Neural progenitor cell (in vitro differentiated cells): ENCODE measurements around the gene DRC1. TPM values are rescaled to one million over a fixed set of nuclear protein-coding genes. Genes with fewer than 3 reads are reported as not detected.

Experiments
- DNase-seq: peaks from one replicate; pipeline ENCODE4 v3.0.0-alpha.2; 2016; ENCODE audit warnings: low spot score
- H2AFZ ChIP-seq: fragments of 200-600 bp; sonication (generic); replicated peaks from 2 replicates; pipeline ENCODE4 v1.6.1; 2016; ENCODE audit warnings: antibody characterized with exemption
- H3F3A ChIP-seq: fragments of 200-600 bp; sonication (generic); 2 replicates; pipeline ENCODE4 v1.6.1; 2016; ENCODE audit warnings: antibody characterized with exemption, low read depth
- H3K27ac ChIP-seq: fragments of 200-600 bp; sonication (generic); 2 replicates; pipeline ENCODE4 v1.5.1; 2016; ENCODE audit warnings: mild to moderate bottlenecking
- H3K27me3 ChIP-seq: fragments of 200-600 bp; sonication (generic); 2 replicates; pipeline ENCODE4 v1.6.1; 2016; ENCODE audit warnings: mild to moderate bottlenecking, moderate library complexity
- H3K36me3 ChIP-seq: fragments of 200-600 bp; sonication (generic); 2 replicates; pipeline ENCODE4 v1.5.1; 2016
- H3K4me1 ChIP-seq: fragments of 200-600 bp; sonication (generic); 2 replicates; pipeline ENCODE4 v1.6.1; 2016; ENCODE audit warnings: mixed run types
- H3K4me2 ChIP-seq: fragments of 200-600 bp; sonication (generic); 2 replicates; pipeline ENCODE4 v1.6.1; 2016
- H3K4me3 ChIP-seq: fragments of 200-600 bp; sonication (generic); 2 replicates; pipeline ENCODE4 v1.5.1; 2016
- H3K79me2 ChIP-seq: fragments of 200-600 bp; sonication (generic); 2 replicates; pipeline ENCODE4 v1.6.1; 2016; ENCODE audit warnings: low read depth
- H3K9ac ChIP-seq: fragments of 200-600 bp; sonication (generic); 2 replicates; pipeline ENCODE4 v1.6.1; 2016
- H3K9me3 ChIP-seq: fragments of 200-600 bp; sonication (generic); 2 replicates; pipeline ENCODE4 v1.5.1; 2016; ENCODE audit warnings: low read depth
- H4K20me1 ChIP-seq: fragments of 200-600 bp; sonication (generic); 2 replicates; pipeline ENCODE4 v1.6.1; 2016; ENCODE audit warnings: low read depth
- H3K27ac Mint-ChIP-seq: 3 replicates; pipeline ENCODE4 v1.8.0; 2021; ENCODE audit warnings: mixed read lengths
- H3K27me3 Mint-ChIP-seq: 2 replicates; pipeline ENCODE4 v1.8.0; 2022; ENCODE audit warnings: low read depth, mild to moderate bottlenecking, inconsistent platforms, moderate library complexity, mixed read lengths; ENCODE audit not compliant: insufficient read depth
- H3K36me3 Mint-ChIP-seq: 3 replicates; pipeline ENCODE4 v1.8.0; 2021; ENCODE audit warnings: mixed read lengths
- H3K4me1 Mint-ChIP-seq: 3 replicates; pipeline ENCODE4 v1.8.0; 2021; ENCODE audit warnings: mixed read lengths
- H3K4me3 Mint-ChIP-seq: 3 replicates; pipeline ENCODE4 v1.8.0; 2021; ENCODE audit warnings: mild to moderate bottlenecking, moderate library complexity, mixed read lengths
- H3K9me3 Mint-ChIP-seq: 3 replicates; pipeline ENCODE4 v1.8.0; 2020; ENCODE audit warnings: mixed read lengths
- EZH2 ChIP-seq: fragments of 200-600 bp; sonication (generic); IDR thresholded peaks from 2 replicates; pipeline ENCODE4 v1.6.1; 2017; ENCODE audit warnings: antibody characterized with exemption, mild to moderate bottlenecking, moderate library complexity
- EZH2phosphoT487 ChIP-seq: fragments of 200-600 bp; sonication (generic); IDR thresholded peaks from 2 replicates; pipeline ENCODE4 v1.6.1; 2017; ENCODE audit warnings: antibody characterized with exemption
- total RNA-seq: library from RNA; depleted of rRNA; stranded (reverse); fragments of >200 nt; gene quantifications from 2 replicates; pipeline ENCODE4 v1.2.3, GENCODE V29; 2015; ENCODE audit warnings: low replicate concordance
- TF ChIP-seq, protein P1 (sequence below): fragments of 200-600 bp; sonication (generic); IDR thresholded peaks from 2 replicates; pipeline ENCODE4 v1.5.1; 2017; ENCODE audit warnings: antibody characterized with exemption, mild to moderate bottlenecking

The DRC1 gene
- total RNA-seq, 1 donor from 2014 or later: not detected

GRCh38 chr2:26469092-26469710 is 67.5 kb downstream of the DRC1 start:
- H3K27me3 Mint-ChIP-seq: peaks cover 16% of the 10 kb centered on the region
- Histone ChIP-seq H3K9ac (no peak overlapping the region), H3K4me2 (no peak overlapping the region), H3K79me2 (no peaks in the 10 kb centered on the region), H3K9me3 (no peaks in the 10 kb centered on the region), H2AFZ (no peak overlapping the region), H3F3A (peaks cover 11% of the 10 kb centered on the region), H3K36me3 (no peaks in the 10 kb centered on the region), H3K4me3 (no peak overlapping the region), H3K27ac (no peak overlapping the region), H3K4me1 (no peaks in the 10 kb centered on the region), H3K27me3 (no peaks in the 10 kb centered on the region), H4K20me1 (no peaks in the 10 kb centered on the region)
- H3K4me1 Mint-ChIP-seq: peaks cover 3% of the 10 kb centered on the region
- peaks cover 14% of the 10 kb centered on the region for H3K9me3 Mint-ChIP-seq
- DNase-seq: peak; percentile 79
- no peak overlapping the region for H3K27ac Mint-ChIP-seq
- no peaks in the 10 kb centered on the region for H3K36me3 Mint-ChIP-seq
- no peak overlapping the region for H3K4me3 Mint-ChIP-seq
- TF ChIP-seq EZH2 (no peak), EZH2phosphoT487 (no peak)
- TF ChIP-seq, protein P1, sequence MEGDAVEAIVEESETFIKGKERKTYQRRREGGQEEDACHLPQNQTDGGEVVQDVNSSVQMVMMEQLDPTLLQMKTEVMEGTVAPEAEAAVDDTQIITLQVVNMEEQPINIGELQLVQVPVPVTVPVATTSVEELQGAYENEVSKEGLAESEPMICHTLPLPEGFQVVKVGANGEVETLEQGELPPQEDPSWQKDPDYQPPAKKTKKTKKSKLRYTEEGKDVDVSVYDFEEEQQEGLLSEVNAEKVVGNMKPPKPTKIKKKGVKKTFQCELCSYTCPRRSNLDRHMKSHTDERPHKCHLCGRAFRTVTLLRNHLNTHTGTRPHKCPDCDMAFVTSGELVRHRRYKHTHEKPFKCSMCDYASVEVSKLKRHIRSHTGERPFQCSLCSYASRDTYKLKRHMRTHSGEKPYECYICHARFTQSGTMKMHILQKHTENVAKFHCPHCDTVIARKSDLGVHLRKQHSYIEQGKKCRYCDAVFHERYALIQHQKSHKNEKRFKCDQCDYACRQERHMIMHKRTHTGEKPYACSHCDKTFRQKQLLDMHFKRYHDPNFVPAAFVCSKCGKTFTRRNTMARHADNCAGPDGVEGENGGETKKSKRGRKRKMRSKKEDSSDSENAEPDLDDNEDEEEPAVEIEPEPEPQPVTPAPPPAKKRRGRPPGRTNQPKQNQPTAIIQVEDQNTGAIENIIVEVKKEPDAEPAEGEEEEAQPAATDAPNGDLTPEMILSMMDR: peak; percentile 93

DNA sequence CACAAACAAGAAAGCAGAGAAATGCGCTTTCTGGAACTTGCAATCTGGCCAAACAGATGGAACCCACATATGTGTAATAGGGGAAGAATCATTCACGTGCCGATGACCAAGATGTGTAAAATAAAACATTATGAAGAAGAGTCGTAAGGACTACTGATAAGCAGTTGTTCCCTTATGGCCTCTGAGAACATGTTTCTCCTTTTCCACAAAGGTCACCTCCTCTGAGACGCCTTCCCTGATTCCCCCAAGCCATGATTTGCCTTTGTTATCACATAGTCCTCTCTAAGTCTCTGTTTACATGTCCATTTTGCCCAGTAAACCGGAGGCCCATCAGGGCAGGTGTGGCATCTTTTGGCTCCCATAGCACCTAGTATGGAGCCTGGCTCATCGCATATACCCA is 68.2 kb downstream of the DRC1 start:
- DNase-seq: no peak
- TF ChIP-seq, protein P1: no peak
- no peak for TF ChIP-seq EZH2phosphoT487
- TF ChIP-seq EZH2: no peak
- H3K9me3 ChIP-seq: no peaks in the 10 kb centered on the region
- no peaks in the 10 kb centered on the region for H3K79me2 ChIP-seq
- H3K27me3 Mint-ChIP-seq: peaks cover 16% of the 10 kb centered on the region
- H3K4me2 ChIP-seq: no peak overlapping the region
- H4K20me1 ChIP-seq: no peaks in the 10 kb centered on the region
- no peak overlapping the region for H2AFZ ChIP-seq
- no peak overlapping the region for H3K4me3 Mint-ChIP-seq
- H3K9ac ChIP-seq: no peak overlapping the region
- peaks cover 3% of the 10 kb centered on the region for H3K4me1 Mint-ChIP-seq
- H3K4me3 ChIP-seq: no peak overlapping the region
- no peak overlapping the region for H3K27ac ChIP-seq
- no peak overlapping the region for H3K27ac Mint-ChIP-seq
- H3K4me1 ChIP-seq: no peaks in the 10 kb centered on the region
- no peaks in the 10 kb centered on the region for H3K27me3 ChIP-seq
- peaks cover 11% of the 10 kb centered on the region for H3F3A ChIP-seq
- no peaks in the 10 kb centered on the region for H3K36me3 ChIP-seq
- no peaks in the 10 kb centered on the region for H3K36me3 Mint-ChIP-seq
- H3K9me3 Mint-ChIP-seq: peaks cover 14% of the 10 kb centered on the region

- Histone ChIP-seq H2AFZ (no peak overlapping the region), H3K4me2 (no peak overlapping the region), H3K9ac (no peak overlapping the region), H3K27me3 (no peaks in the 10 kb centered on the region), H4K20me1 (no peaks in the 10 kb centered on the region), H3K27ac (no peak overlapping the region), H3K4me3 (no peak overlapping the region), H3K9me3 (no peaks in the 10 kb centered on the region), H3K36me3 (no peaks in the 10 kb centered on the region), H3K79me2 (no peaks in the 10 kb centered on the region), H3K4me1 (no peaks in the 10 kb centered on the region), H3F3A (peaks cover 11% of the 10 kb centered on the region)
- no peak for DNase-seq
- no peak overlapping the region for H3K4me3 Mint-ChIP-seq
- H3K4me1 Mint-ChIP-seq: peaks cover 5% of the 10 kb centered on the region
- H3K36me3 Mint-ChIP-seq: no peaks in the 10 kb centered on the region
- H3K27me3 Mint-ChIP-seq: peaks cover 11% of the 10 kb centered on the region
- H3K9me3 Mint-ChIP-seq: peaks cover 14% of the 10 kb centered on the region
- no peak overlapping the region for H3K27ac Mint-ChIP-seq
- TF ChIP-seq EZH2 (no peak), EZH2phosphoT487 (no peak)
- TF ChIP-seq, protein P1: no peak
Measured at GRCh38 chr2:26470601-26471260, 69.0 kb downstream of the DRC1 start.
